Activated CD4-positive, alpha-beta T cell treated with anti-CD3 and anti-CD28 coated beads, Interleukin-2, amount 50 U/mL, for 24 hours (primary cell): ENCODE results near the gene TNFSF4.
"Not testable (repeated sequence)": the region's sequence is repeated elsewhere in the genome, so short reads cannot be mapped to it uniquely, and the experiment has no call there.

Source experiments
- DNase-seq, 2 donors: peaks; one replicate each; pipeline ENCODE4 v3.0.0-alpha.2; 2020; ENCODE audit warnings: low read depth in 1 of 2, low spot score in 1 of 2

TNFSF4 gene

DNA sequence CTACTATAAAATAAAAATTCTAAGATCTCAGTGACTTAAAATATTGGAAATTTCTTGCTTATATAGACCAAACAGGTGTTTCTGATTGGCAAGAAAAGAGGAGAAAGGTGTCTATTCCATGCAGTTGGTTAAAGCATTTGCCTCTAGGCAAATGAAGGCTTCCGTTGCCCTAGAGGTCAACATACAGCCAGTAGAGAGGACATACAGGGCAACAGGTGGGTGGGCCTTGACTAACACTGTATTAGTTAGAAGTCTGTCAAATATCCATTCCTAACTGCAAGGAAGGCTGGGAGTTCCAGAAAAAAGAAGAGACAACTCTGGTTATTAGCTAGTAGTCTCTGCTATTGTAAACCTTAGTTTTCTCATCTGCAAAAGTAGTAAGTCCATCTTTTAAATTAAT lies 43.0 kb downstream of the TNFSF4 start:
- DNase-seq: no peak

DNA sequence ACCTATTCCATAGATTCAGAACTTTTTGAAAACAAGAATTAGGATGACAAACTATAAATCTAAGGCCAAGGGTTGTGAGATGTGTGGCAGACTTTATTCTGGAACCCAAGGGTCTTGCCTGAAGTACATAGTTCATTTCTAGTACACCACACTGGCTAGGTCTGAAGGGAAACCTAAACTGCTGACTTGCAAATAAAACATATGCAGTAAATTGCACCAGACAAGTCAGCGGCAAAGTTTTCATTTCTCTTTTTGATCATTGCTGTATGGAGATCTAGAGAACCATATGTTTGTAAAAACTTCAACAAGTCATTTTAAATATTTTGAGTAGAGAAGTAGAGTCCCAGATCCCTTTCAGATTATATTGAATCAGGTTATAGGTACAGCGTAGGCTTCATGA lies 43.9 kb downstream of the TNFSF4 start:
- no peak for DNase-seq

DNA sequence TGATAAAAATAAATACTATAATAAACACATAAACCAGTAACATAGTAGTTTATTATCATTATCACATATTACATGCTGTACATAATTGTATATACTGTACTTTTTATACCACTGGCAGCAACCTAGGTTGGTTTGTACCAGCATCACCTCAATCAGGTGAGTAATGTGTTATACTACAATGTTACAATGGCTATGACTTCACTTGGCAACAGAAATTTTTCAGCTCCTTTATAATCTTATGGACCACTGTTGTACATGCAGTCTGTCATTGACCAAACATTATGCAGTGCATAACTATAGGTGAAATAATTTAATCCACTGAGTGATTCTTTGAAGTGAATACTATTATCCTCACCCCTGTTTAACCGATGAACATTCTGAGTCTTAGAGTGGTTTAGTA lies 44.5 kb downstream of the TNFSF4 start:
- DNase-seq: no peak

DNA sequence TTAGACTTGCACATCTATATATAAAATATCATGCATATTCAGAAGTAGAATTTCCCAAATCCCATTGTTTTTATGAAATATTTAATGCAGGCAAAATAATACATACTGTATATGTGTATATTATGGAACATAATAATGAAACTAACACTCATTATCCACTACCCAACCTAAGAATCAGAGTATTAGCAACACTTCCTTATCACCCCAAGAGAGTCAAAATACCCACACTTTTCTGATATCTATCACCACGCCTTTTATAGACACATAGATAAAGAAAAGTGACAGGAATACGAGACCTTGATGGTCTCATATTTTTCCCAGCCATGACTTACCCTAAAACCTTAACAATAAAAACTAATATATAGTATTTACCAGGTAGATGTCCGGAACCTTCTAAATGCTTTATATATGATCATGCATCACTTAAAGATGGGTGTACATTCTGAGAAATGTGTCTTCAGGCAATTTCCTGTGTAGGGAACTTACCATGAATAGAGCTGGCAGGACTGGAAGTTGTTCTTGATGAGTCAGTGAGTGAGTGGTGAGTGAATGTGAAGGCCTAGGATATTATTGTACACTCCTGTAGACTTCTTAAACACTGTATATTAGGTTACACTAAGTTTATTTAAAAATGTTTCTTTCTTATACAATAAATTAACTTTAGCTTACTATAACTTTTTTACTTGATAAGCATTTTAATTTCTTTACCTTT lies 45.5 kb downstream of the TNFSF4 start:
- DNase-seq: no peak

DNA sequence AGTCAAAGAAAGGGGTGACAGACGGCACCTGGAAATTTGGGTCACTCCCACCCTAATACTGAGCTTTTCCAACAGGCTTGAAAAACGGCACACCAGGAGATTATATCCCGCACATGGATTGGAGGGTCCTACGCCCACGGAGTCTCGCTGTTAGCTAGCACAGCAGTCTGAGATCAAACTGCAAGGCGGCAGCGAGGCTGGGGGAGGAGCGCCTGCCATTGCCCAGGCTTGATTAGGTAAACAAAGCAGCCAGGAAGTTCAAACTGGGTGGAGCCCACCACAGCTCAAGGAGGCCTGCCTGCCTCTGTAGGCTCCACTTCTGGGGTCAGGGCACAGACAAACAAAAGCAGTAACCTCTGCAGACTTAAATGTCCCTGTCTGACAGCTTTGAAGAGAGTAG lies 53.2 kb downstream of the TNFSF4 start:
- not testable (repeated sequence) for DNase-seq

DNA sequence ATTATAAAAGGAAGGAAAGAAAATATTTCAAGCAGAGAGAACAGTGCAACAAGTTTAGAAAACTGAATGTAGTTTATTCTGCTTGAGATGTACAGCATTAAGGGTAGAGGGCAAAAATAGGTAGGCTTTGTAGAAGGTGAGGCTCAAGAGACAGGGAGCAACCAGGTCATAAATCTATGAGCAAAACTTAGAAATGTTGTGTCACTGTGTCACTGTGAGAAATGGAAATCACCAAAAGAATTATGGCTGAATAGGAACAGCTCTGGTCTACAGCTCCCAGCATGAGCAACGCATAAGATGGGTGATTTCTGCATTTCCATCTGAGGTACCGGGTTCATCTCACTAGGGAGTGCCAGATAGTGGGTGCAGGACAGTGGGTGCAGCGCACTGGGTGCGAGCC lies 53.6 kb downstream of the TNFSF4 start:
- no peak for DNase-seq

DNA sequence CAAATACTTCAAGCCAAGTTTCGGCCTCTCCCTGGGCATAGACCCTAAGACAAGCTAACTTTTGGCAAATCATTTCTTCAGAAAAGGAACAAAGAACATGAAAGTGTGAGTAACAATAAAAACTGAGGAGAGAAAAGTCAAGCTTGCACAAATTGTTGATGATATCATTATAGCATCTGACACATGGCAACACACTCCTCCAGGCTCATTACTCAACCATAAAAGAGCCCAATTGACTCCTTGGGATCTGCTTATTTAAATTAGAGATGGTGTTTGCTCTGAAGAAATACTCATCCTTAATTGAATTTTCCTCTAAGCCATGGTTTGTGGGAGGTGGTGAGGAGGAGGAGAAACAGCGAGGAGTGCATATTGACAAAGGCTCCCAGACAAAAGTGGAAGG lies 54.5 kb downstream of the TNFSF4 start:
- no peak for DNase-seq

DNA sequence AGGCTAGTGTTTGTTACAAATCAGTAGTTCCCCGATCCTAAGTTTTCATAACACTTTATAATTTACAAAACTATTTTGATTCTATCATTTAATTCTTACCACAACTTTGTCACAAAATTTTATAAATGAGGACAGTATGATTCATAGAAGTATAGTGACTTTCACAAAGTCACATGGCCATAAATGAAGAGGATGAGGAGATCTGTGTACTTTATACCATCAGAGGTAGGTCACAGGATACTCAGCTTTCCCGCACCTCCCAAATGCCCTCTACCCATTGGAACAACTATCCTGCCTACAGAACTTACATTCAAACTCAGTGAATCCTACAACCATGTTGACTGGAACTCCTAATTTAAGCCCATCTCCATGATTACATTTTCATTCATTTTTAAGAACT lies 56.3 kb downstream of the TNFSF4 start:
- no peak for DNase-seq

DNA sequence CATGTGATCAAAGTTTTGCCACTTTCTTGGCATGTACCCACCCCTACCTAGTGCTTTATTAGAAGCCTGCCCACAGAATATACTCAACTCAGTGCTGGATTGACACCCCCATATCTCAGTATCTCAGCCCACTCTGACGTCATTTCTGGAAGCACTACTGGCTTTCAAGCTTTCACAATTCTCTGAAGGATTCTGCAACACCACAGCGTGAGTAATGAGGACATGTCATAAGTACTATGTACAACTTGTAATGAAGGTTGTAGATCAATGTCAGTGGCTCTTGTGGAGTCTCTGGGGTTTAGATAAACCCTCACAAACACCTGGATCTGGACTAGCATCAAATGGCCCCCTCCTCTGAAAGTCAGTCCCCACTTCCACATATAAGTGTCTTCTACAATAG lies 57.2 kb downstream of the TNFSF4 start:
- no peak for DNase-seq

DNA sequence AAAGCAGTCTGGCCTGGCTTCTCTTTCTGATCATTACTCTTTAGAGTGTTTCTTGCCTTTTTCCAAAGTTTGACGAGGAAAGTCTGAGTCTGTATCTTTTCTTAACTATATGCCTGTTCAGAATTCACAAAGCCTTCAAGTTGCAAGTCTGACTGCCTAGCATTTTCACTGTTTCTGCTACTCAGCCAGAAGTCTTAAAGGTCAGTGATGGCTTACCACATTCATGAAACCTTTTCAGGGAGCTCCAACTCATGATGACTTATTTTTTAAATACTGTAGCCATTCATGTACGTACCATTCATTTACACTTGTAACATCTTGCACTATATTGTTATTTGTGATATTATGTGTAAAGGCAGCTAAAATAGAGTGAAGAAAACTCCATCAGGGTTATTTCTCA lies 58.2 kb downstream of the TNFSF4 start:
- DNase-seq: no peak

DNA sequence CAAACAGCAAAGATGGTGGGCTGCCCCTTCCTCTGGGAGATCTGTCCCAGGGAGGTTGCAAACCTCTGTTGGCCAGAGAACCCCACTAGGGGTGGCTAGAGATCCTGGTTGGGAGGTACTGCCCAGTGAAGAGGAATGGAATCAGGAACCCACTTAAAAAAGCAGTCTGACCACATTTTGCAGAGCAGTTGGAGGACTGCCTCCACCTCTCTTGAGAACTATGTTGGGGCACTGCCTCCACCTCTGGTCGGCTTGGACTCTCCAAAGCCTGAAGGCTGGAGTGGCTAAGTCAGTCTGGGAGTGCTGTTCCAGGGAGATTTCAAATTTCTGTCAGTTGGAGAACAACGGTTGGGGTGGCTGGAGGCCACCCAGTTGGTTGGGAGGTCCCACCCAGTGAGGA lies 58.6 kb downstream of the TNFSF4 start:
- no peak for DNase-seq

DNA sequence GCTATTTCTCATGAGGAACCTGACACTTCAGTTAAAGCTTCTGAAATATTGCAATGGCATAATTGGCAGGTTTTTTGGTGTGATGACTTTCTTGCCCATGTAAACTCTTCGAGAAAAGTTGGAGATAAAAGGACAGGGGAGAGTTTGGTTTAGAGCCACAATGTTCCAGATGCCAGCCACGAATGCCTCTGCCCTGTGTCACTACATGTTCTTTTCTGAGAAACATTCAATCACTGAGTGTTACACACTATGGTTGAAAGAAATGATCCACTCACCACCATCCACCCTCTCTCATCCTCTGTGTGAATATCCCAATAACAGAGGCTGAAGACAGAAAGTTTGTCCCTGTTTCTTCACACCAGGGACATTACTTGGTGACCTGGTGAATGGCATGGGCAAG lies 66.4 kb downstream of the TNFSF4 start:
- DNase-seq: no peak

DNA sequence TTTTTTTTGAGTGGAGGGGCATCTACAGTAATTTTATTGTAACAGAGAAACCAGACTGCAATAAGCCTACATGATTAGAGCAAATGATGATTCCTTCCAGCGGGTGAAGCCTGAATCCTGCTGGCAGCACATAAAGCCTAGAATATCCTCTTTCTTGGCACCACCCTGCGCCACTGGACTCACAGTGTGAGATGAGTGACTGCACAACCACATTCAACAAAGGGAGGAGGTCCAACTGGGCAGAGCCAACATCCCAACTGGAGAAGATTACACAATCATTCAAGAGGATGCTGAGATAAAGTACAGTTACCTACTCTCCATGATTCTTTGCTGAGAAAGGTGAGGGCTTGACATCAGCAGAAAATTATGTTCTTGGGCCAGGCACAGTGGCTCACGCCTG lies 67.4 kb downstream of the TNFSF4 start:
- no peak for DNase-seq

DNA sequence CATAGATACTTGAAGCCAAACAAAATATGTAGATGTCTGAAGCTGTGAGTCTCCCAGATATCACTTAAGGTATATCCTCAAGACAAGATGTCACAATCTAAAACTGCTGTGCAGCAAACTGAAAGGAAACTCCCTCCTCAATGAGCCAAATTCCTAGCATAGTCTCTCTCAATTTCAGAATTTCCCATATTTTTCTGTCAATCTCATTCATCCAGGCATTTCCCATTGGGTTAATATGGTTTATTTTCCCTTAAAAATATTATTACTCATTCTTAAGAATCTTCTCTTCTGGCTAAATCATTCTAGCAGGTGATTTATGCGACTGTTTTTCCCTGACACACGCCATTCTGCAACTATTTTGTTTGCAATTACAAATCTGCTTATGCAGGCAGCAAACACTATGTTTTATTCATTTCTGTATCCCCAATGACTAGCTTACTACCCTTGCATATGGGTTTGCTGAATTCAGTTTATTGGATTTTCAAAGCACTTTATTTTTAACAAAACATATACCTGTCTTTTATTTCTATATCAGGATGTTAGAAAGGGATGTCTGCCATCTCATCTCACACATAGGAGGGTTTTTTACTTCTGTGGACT lies 69.9 kb downstream of the TNFSF4 start:
- no peak for DNase-seq

DNA sequence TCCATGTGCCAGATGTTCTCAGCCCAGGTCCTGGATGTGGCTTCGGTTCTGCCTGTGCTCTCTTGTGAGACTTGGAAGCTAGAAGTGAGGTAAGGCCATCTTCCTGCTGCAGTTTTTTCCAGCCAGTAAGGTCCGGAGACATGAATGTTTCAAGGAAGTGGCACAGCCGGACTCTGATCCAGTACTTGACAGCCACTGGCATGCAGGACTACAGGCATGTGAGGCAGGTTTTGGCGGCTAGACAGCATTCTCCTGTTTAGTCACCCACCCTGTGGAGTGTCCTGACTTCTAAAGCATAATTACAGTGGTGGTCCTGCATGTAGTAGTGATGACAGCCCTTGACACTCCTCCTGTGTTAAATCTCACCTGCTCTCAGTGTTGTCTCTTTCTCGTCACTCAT lies 72.3 kb downstream of the TNFSF4 start:
- no peak for DNase-seq

DNA sequence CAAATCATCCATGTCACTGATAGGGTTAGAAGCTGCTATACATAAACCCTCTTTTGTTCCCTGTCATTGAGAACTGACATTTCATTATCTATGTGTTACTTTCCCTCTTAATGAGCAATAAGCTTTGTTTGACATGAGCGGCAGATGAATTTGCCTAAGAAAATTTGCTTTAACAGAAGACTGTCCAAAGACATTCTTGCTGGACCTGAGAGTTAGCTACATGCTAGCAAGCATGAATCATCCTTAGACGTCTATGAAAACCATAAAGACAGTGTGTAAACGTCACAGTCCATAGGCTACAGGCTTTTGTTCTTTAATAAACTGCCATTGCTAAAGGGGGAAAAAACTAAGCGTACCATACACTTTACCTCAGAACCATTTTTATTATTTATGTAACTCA lies 73.1 kb downstream of the TNFSF4 start:
- no peak for DNase-seq
